Superior temporal gyrus (tissue), 1 donor: ENCODE measurements around the gene JUND.

Source experiments
- DNase-seq: peaks from one replicate; pipeline ENCODE4 v3.0.0-alpha.2; 2016; ENCODE audit errors: extremely low spot score

Gene JUND

GRCh38 chr19:18308051-18308947, 26.9 kb upstream of the JUND start:
- no peak for DNase-seq

- DNase-seq, result no peak
These were observed 25.9 kb upstream of the JUND start for GRCh38 chr19:18307271-18307681.

GRCh38 chr19:18306888-18307260, 25.5 kb upstream of the JUND start:
- DNase-seq, result peak; percentile 59

- no peak for DNase-seq
These were observed 24.9 kb upstream of the JUND start for GRCh38 chr19:18306209-18306887.

- DNase-seq, result peak; percentile 73
These were observed 23.3 kb upstream of the JUND start for GRCh38 chr19:18304458-18305310.

- peak; percentile 15 for DNase-seq
These were observed 22.7 kb upstream of the JUND start for GRCh38 chr19:18304208-18304457.

GRCh38 chr19:18301718-18302111, 20.3 kb upstream of the JUND start:
- DNase-seq, result no peak

GRCh38 chr19:18300930-18301717, 19.7 kb upstream of the JUND start:
- no peak for DNase-seq

- DNase-seq, result no peak
These were observed 18.2 kb upstream of the JUND start for GRCh38 chr19:18299654-18300053.

- no peak for DNase-seq
These were observed 17.2 kb upstream of the JUND start for GRCh38 chr19:18298601-18299000.

GRCh38 chr19:18297308-18297707, 15.9 kb upstream of the JUND start:
- no peak for DNase-seq

GRCh38 chr19:18295034-18295451, 13.6 kb upstream of the JUND start:
- no peak for DNase-seq

GRCh38 chr19:18294467-18294864, 13.0 kb upstream of the JUND start:
- peak; percentile 57 for DNase-seq

- DNase-seq, result no peak
These were observed 12.4 kb upstream of the JUND start for GRCh38 chr19:18293642-18294466.

GRCh38 chr19:18292810-18293641, 11.6 kb upstream of the JUND start:
- peak; percentile 35 for DNase-seq

- DNase-seq, result peak; percentile 14
These were observed 11.0 kb upstream of the JUND start for GRCh38 chr19:18292462-18292809.

GRCh38 chr19:18291590-18292461, 10.4 kb upstream of the JUND start:
- peak; percentile 50 for DNase-seq

- DNase-seq, result no peak
These were observed 9.7 kb upstream of the JUND start for GRCh38 chr19:18291019-18291524.
